Measurements from ENCODE around the gene CXCR4.

- TF ChIP-seq CTCF (IDR thresholded peaks at IDR 0.05) (no peak), POLR2A (IDR thresholded peaks at IDR 0.05) (no peak)
Observed at GRCh38 chr2:136128366-136128765, 10.4 kb upstream of the CXCR4 start.

All from Peyer's patch (tissue), 4 donors.